ENCODE data around the gene BTBD9.

- TF ChIP-seq EZH2 (IDR thresholded peaks at IDR 0.05; ENCODE audit: low read depth) (no peak), CTCF (conservative IDR thresholded peaks at IDR 0.05) (no peak)
Observed at GRCh38 chr6:38352636-38353035, 287.1 kb downstream of the BTBD9 start.

All from PC-9 (cell line).